Muscle of leg (tissue), 16 donors: Measurements from ENCODE around the gene RNF168. TPM values are rescaled to one million over a fixed set of nuclear protein-coding genes. Genes with fewer than 3 reads are reported as not detected.
"Not testable (repeated sequence)": the region's sequence is repeated elsewhere in the genome, so short reads cannot be mapped to it uniquely, and the experiment has no call there.

Experiments
- DNase-seq: peaks from one replicate; pipeline ENCODE4 v3.0.0; 2013
- H3K27ac ChIP-seq: one replicate; pipeline ENCODE4 v1.5.1; 2013; ENCODE audit warnings: mild to moderate bottlenecking, low read length, control low read depth
- H3K27me3 ChIP-seq: one replicate; pipeline ENCODE4 v1.6.1; 2013; ENCODE audit warnings: low read length; ENCODE audit not compliant: control insufficient read depth, insufficient read depth
- H3K36me3 ChIP-seq: one replicate; pipeline ENCODE4 v1.6.1; 2013; ENCODE audit warnings: low read length; ENCODE audit not compliant: control insufficient read depth, insufficient read depth
- H3K4me1 ChIP-seq: one replicate; pipeline ENCODE4 v1.6.1; 2013; ENCODE audit warnings: low read length; ENCODE audit not compliant: control insufficient read depth, insufficient read depth
- H3K4me3 ChIP-seq: one replicate; pipeline ENCODE4 v1.5.1; 2013; ENCODE audit warnings: low read length, control low read depth
- H3K9me3 ChIP-seq: replicated peaks from 2 replicates; pipeline ENCODE4 v1.6.1; 2013; ENCODE audit warnings: low read depth, low read length; ENCODE audit not compliant: control insufficient read depth
- WGBS: methylation state at CpG from one replicate; pipeline ENCODE4 v1.1.5; 2013; ENCODE audit warnings: missing lambda C conversion rate; ENCODE audit not compliant: insufficient coverage; 5-methylcytosine and 5-hydroxymethylcytosine counted together
- long read RNA-seq, 11 donors: transcript quantifications; one replicate each; lab custom pipeline, GENCODE V29; 2026
- polyA plus RNA-seq, 8 donors: library from polyadenylated mRNA; unstranded; fragments of 120-200 nt; gene quantifications; one replicate each; pipeline versions ENCODE4 v1.2.1 to v1.2.3, GENCODE V29; 2013; ENCODE audit warnings: inconsistent platforms in 1 of 8, low replicate concordance in 1 of 8; ENCODE audit not compliant: insufficient read length in 8 of 8, insufficient read depth in 1 of 8
- total RNA-seq: library from RNA; stranded (reverse); fragments of 120-200 nt; gene quantifications from one replicate; pipeline ENCODE4 v1.2.4, GENCODE V29; 2013

Gene RNF168, protein sequence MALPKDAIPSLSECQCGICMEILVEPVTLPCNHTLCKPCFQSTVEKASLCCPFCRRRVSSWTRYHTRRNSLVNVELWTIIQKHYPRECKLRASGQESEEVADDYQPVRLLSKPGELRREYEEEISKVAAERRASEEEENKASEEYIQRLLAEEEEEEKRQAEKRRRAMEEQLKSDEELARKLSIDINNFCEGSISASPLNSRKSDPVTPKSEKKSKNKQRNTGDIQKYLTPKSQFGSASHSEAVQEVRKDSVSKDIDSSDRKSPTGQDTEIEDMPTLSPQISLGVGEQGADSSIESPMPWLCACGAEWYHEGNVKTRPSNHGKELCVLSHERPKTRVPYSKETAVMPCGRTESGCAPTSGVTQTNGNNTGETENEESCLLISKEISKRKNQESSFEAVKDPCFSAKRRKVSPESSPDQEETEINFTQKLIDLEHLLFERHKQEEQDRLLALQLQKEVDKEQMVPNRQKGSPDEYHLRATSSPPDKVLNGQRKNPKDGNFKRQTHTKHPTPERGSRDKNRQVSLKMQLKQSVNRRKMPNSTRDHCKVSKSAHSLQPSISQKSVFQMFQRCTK
- 11.9 TPM for total RNA-seq
- 10 to 100 TPM in 2 of 8 donors, 1 to 10 TPM in 6; 7.3 to 11.7 (median 9.7) TPM for polyA plus RNA-seq
- long read RNA-seq, donor 1 = 0 reads
- long read RNA-seq, donor 2 = 0 reads
- long read RNA-seq, donor 3, full-length matches to known transcripts = 3 of 3 reads
- long read RNA-seq, donor 3, partial matches to known transcripts = 0 of 3 reads
- long read RNA-seq, donor 3, other reads (novel, unspliced or antisense) = 0 of 3 reads
- long read RNA-seq, donor 4 = 0 reads
- long read RNA-seq, donor 5, full-length matches to known transcripts = 6 of 6 reads
- long read RNA-seq, donor 5, partial matches to known transcripts = 0 of 6 reads
- long read RNA-seq, donor 5, other reads (novel, unspliced or antisense) = 0 of 6 reads
- long read RNA-seq, donor 6, full-length matches to known transcripts = 4 of 4 reads
- long read RNA-seq, donor 6, partial matches to known transcripts = 0 of 4 reads
- long read RNA-seq, donor 6, other reads (novel, unspliced or antisense) = 0 of 4 reads
- long read RNA-seq, donor 7, full-length matches to known transcripts = 1 of 1 reads
- long read RNA-seq, donor 7, partial matches to known transcripts = 0 of 1 reads
- long read RNA-seq, donor 7, other reads (novel, unspliced or antisense) = 0 of 1 reads
- long read RNA-seq, donor 8, full-length matches to known transcripts = 1 of 1 reads
- long read RNA-seq, donor 8, partial matches to known transcripts = 0 of 1 reads
- long read RNA-seq, donor 8, other reads (novel, unspliced or antisense) = 0 of 1 reads
- long read RNA-seq, donor 9, full-length matches to known transcripts = 2 of 2 reads
- long read RNA-seq, donor 9, partial matches to known transcripts = 0 of 2 reads
- long read RNA-seq, donor 9, other reads (novel, unspliced or antisense) = 0 of 2 reads
- long read RNA-seq, donor 10, full-length matches to known transcripts = 1 of 1 reads
- long read RNA-seq, donor 10, partial matches to known transcripts = 0 of 1 reads
- long read RNA-seq, donor 10, other reads (novel, unspliced or antisense) = 0 of 1 reads
- long read RNA-seq, donor 11, full-length matches to known transcripts = 2 of 2 reads
- long read RNA-seq, donor 11, partial matches to known transcripts = 0 of 2 reads
- long read RNA-seq, donor 11, other reads (novel, unspliced or antisense) = 0 of 2 reads

DNA sequence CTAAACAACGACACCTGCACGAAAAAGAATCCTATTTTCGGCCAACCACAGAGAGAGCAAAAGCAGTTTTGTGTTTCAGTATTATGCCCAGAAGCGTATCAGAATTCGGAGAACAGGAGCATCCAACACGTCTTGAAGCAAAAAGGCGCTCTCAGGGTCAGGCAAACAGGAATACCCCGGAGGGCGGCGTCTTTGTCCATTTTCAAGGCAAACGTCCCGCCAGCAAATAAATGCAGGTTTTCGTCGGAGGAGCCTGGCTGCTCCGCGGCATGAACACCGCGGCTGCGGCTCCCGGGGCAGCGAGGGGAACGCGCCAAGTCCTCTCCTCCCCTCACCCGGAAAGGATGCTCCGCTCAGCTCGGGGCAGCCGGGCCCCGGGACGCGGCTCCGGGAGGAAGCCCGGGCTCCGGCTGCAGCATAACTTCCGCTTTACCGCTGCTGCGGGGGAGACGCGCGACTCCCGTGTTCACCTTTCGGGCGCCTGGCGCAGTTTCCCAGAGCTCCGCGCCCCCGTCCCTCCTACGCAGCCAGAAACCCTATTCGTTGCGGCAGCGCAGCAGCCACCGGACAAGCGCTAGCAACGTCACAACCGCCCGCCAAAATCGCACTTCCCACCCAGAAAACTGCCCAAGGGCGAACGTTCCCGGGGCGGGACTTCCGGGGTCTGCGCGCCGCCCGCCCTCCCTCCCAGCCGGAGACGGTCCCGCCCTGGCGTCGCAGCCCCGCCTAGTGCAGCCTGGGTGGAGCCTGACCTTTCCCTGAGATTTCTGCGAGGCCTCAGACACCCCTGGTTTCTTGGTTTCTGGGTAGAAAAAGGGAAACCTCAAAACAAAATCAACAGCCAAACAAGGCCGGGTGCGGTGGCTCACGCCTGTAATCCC is at the start of gene RNF168:
TSS of gene RNF168 (minus strand) at position 573 of the 881 bp plus-strand sequence. CDS start 595 bp downstream, outside the sequence.
- H3K36me3 ChIP-seq = peaks cover 3% of the 10 kb centered on the region
- H3K27ac ChIP-seq = peak within 1 kb of the TSS; percentile 97
- H3K4me3 ChIP-seq = peak within 1 kb of the TSS; percentile 95
- DNase-seq = peak; percentile 98
- H3K9me3 ChIP-seq = peaks cover 2% of the 10 kb centered on the region
- WGBS = 0% methylated on average over 57 of the region's 75 CpGs
- peaks cover 2% of the 10 kb centered on the region for H3K27me3 ChIP-seq
- H3K4me1 ChIP-seq = peaks cover 11% of the 10 kb centered on the region

DNA sequence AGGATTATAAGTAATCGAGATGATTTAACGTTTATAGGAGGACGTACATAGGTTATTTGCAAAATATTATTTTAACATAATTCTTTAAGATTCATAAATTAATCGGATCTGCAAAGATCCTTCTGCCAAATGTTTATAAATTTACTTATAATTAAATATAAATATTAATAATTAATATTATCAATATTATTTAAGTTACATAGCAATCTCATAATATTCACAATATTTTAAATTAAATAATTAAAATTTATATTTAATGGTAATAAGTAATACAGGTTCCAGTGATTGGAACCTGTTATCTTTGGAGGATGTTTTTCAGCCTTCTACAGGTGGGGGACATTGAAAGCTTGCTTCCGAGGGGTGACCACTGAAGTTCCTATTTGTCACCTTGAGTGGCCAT is 48.7 kb upstream of the RNF168 start:
- Histone ChIP-seq H3K27ac (no peak overlapping the region), H3K4me3 (no peak overlapping the region), H3K27me3 (no peaks in the 10 kb centered on the region), H3K4me1 (no peaks in the 10 kb centered on the region), H3K36me3 (peaks cover 2% of the 10 kb centered on the region), H3K9me3 (peaks cover 5% of the 10 kb centered on the region)
- WGBS = no CpG with 5 or more reads among the region's 5 CpGs
- DNase-seq = no peak

DNA sequence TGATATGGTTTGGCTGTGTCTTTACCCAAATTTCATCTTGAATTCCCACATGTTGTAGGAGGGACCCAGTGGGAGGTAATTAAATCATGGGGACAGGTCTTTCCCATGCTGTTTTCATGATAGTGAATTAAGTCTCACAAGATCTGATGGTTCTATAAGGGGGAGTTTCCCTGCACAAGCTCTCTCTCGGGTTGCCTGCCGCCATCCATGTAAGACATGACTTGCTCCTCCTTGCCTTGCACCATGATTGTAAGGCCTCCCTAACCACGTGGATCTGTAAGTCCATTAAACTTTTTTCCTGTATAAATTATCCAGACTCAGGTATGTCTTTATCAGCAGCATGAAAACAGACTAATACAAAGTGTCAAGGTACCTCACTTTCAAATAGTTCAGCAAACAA is 46.6 kb upstream of the RNF168 start:
- not testable (repeated sequence) for H3K27ac ChIP-seq, H3K9me3 ChIP-seq, H3K27me3 ChIP-seq, H3K4me1 ChIP-seq, H3K4me3 ChIP-seq, H3K36me3 ChIP-seq, DNase-seq
- WGBS = 58% methylated on average over 2 of the region's 3 CpGs

DNA sequence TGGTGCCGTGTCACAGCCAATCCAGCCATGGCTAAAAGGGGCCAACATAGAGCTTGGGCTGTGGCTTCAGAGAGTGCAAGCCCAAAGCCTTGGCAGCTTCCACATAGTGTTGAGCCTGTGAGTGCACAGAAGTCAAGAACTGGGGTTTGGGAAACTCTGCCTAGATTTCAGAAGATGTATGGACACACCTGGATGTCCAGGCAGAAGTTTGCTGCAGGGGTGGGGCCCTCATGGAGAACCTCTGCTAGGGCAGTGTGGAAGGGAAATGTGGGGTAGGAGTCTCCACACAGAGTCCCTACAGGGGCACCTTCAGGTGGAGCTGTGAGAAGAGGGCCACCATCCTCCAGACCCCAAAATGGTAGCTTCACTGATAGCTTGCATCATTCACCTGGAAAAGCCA is 45.7 kb upstream of the RNF168 start:
- DNase-seq, H3K27me3 ChIP-seq, H3K27ac ChIP-seq, H3K4me3 ChIP-seq, H3K36me3 ChIP-seq, H3K9me3 ChIP-seq, H3K4me1 ChIP-seq: not testable (repeated sequence)
- WGBS = 100% methylated on average over 1 of the region's 1 CpG

DNA sequence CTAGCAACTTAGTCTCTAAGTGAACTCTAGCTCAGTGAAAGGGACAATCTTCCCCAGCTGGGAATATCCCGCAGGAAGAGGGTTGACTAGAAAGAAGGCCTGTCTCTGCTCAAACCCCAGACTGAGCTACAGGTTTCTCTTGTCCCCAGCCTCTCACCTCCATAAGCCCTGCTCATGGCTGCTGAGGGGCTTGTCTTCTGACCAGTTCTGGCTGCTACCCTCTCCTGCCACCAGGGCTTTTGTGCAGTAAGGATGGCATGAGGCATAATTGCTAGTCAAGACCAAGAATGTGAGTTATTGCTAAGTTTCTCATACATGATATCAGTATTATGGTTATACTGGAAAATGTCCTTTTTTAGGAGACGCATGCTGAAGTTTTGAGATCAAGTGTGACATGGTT is 43.5 kb upstream of the RNF168 start:
- WGBS = 100% methylated on average over 1 of the region's 2 CpGs
- Histone ChIP-seq H3K4me1 (no peaks in the 10 kb centered on the region), H3K9me3 (peaks cover 5% of the 10 kb centered on the region), H3K27ac (no peak overlapping the region), H3K36me3 (no peaks in the 10 kb centered on the region), H3K27me3 (no peaks in the 10 kb centered on the region), H3K4me3 (no peak overlapping the region)
- no peak for DNase-seq

DNA sequence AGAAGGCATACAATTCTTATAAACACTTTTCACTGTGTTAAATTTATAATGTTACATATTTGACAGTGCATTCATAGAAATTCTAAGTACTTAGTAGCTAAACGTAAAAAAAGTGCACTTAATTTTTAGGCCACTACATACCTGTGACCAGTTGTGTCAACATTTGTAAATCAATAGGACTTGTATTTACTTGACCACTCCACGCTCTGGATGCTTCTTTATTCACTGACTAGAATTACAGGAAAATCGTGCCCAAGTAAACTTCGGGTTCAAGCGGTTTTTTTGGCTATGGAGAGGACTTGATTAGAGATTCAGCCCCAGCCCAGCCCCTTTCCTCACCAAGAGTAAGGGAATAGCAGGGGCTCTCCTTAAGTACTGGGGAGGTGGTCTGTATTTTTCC is 43.0 kb upstream of the RNF168 start:
- Histone ChIP-seq H3K4me1 (no peaks in the 10 kb centered on the region), H3K27me3 (no peaks in the 10 kb centered on the region), H3K36me3 (no peaks in the 10 kb centered on the region), H3K4me3 (no peak overlapping the region), H3K27ac (no peak overlapping the region), H3K9me3 (peaks cover 5% of the 10 kb centered on the region)
- no peak for DNase-seq
- WGBS = no CpG with 5 or more reads among the region's 5 CpGs

DNA sequence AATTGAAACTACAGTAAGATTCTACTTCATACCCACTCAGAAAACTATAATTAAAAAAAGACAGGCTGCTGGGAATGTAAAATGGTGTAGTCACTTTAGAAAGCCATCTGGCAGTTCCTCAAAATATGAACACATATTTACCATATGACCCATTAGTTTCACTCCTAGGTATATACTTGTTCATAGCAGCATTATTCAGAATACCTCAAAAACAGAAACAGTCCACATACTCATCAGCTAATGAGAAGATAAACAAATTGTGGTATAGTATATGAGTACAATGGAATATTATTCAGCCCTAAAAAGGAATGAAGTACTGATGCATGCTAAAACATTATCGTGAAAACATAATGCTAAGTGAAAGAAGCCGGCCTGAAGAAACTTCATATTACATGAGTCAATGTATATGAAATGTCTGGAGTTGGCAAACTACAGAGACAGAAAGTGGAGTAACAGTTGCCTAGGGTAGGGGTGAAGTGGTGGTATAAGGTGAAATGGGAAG is 41.0 kb upstream of the RNF168 start:
- Histone ChIP-seq H3K4me3 (no peak overlapping the region), H3K27ac (no peak overlapping the region), H3K4me1 (no peaks in the 10 kb centered on the region), H3K9me3 (peaks cover 5% of the 10 kb centered on the region), H3K36me3 (no peaks in the 10 kb centered on the region), H3K27me3 (no peaks in the 10 kb centered on the region)
- no peak for DNase-seq
- WGBS = 83% methylated on average over 1 of the region's 2 CpGs

DNA sequence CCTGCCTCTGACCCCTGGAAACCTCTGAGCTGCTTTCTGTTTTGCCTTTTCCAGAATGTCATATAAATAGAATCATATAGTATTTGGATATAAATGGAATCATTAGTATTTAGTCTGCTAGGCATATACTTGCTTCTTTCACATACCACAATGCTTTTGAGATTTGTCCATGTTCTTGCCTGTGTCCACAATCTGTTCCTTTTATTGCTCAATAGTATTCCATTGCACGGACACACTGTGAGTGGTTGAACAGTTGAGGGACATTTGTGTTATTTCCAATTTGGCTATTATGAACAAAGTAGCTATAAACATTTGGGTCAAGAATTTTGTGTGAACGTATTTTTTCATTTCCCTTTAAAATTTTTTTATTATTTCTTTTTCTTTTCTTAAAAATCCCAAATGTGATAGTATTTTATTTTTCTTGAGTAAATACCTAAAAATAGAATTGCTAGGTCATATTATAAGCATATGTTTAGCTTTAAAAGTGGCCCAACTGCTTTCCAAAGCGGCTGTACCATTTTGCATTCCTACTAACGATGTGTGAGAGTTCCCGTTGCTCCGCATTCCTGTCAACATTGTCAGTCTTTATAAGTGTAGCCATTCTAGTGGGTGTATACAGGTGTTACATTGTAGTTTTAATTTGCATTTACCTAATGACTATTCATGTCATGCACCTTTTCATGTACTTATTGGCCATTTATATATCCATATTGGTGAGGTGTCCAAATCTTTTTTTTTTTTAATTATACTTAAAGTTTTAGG is 38.3 kb upstream of the RNF168 start:
- no peak overlapping the region for H3K27ac ChIP-seq
- H3K36me3 ChIP-seq = no peaks in the 10 kb centered on the region
- H3K4me1 ChIP-seq = no peaks in the 10 kb centered on the region
- H3K27me3 ChIP-seq = no peaks in the 10 kb centered on the region
- H3K4me3 ChIP-seq = no peak overlapping the region
- DNase-seq = no peak
- WGBS = no CpG with 5 or more reads among the region's 6 CpGs
- no peaks in the 10 kb centered on the region for H3K9me3 ChIP-seq
